Suprapubic skin (tissue), 3 donors: ENCODE measurements around the gene RPRD2.

ENCODE experiments used
- POLR2A ChIP-seq, 2 donors: fragments of 450-650 bp; IDR thresholded peaks; one replicate each; pipeline ENCODE4 v1.6.1; 2017; ENCODE audit warnings: antibody characterized with exemption in 2 of 2, mild to moderate bottlenecking in 2 of 2, moderate library complexity in 2 of 2
- TF ChIP-seq, protein P1 (sequence below), 2 donors: fragments of 200-600 bp in 1 of 2; fragments of 450-650 bp in 1 of 2; sonication (generic) in 1 of 2; IDR thresholded peaks; one replicate each; pipeline ENCODE4 v1.5.1; 2016 to 2019; ENCODE audit warnings: antibody characterized with exemption in 2 of 2, mild to moderate bottlenecking in 1 of 2, moderate library complexity in 1 of 2

DNA sequence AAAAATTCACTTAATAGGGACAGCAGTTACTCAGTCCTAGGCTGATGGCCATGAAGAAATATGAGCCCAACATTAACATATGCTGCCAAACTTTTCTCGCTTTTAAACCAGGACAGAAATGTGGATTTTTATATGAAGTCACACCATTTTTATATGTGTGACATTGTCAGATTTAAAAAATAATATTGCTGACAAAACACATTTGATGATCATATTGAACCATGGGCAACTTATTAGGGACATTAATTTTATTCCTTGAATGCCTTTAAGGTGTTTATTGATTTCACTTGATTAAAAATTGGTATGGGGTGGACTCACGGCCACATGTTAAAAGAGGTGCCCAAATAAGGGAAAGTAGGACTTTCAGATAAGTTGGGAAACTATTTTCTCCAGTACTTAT is 58.6 kb downstream of the RPRD2 start:
- TF ChIP-seq, protein P1, sequence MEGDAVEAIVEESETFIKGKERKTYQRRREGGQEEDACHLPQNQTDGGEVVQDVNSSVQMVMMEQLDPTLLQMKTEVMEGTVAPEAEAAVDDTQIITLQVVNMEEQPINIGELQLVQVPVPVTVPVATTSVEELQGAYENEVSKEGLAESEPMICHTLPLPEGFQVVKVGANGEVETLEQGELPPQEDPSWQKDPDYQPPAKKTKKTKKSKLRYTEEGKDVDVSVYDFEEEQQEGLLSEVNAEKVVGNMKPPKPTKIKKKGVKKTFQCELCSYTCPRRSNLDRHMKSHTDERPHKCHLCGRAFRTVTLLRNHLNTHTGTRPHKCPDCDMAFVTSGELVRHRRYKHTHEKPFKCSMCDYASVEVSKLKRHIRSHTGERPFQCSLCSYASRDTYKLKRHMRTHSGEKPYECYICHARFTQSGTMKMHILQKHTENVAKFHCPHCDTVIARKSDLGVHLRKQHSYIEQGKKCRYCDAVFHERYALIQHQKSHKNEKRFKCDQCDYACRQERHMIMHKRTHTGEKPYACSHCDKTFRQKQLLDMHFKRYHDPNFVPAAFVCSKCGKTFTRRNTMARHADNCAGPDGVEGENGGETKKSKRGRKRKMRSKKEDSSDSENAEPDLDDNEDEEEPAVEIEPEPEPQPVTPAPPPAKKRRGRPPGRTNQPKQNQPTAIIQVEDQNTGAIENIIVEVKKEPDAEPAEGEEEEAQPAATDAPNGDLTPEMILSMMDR (IDR thresholded peaks at IDR 0.05), result no peak
- TF ChIP-seq POLR2A (IDR thresholded peaks at IDR 0.05), result no peak
